A549 (cell line): ENCODE results near the gene GRID1.

Experiments
- CTCF ChIP-seq: fragments of >200 bp; sonication (Bioruptor Twin); formaldehyde crosslinking; IDR thresholded peaks from 3 replicates; pipeline ENCODE4 v1.5.1; 2016
- MAFK ChIP-seq: fragments of 450-650 bp; IDR thresholded peaks from 2 replicates; pipeline ENCODE4 v1.6.1; 2014; ENCODE audit not compliant: partially characterized antibody
- POLR2A ChIP-seq: IDR thresholded peaks from 2 replicates; pipeline ENCODE4 v1.6.1; 2012; ENCODE audit warnings: mild to moderate bottlenecking, low read length
- RAD21 ChIP-seq, 2 experiments: fragments of >200 bp in 1 of 2; sonication (Bioruptor Twin) in 1 of 2; formaldehyde crosslinking in 1 of 2; IDR thresholded peaks in 1 of 2; conservative IDR thresholded peaks in 1 of 2; 2 replicates in 1 of 2; 3 replicates in 1 of 2; pipeline ENCODE4 v1.6.1; 2012 to 2018; ENCODE audit warnings: inconsistent platforms in 1 of 2
- REST ChIP-seq: fragments of 200-600 bp; sonication (generic); IDR thresholded peaks from 2 replicates; pipeline ENCODE4 v1.6.1; 2016; ENCODE audit warnings: antibody characterized with exemption, mild to moderate bottlenecking, moderate library complexity

GRCh38 chr10:86025509-86025908 lies 341.1 kb downstream of the GRID1 start:
- TF ChIP-seq MAFK (no peak), REST (no peak), POLR2A (no peak), RAD21 (conservative IDR thresholded peaks at IDR 0.05 in 1 of 2, IDR thresholded peaks at IDR 0.05 in 1 of 2) (no peak), CTCF (no peak)
